GM12878 (cell line): ENCODE results near the gene PNMT. TPM values are rescaled to one million over a fixed set of nuclear protein-coding genes. Genes with fewer than 3 reads are reported as not detected.

Experiments
- ATAC-seq: fragments of 200-7000 bp; cut with Tn5 transposase; 3 replicates; pipeline ENCODE4 v1.9.1; 2020; ENCODE audit warnings: mild to moderate bottlenecking, moderate library complexity
- BruUV-seq: library from RNA; stranded (reverse); fragments of 400-500 nt; replicated peaks from 2 replicates; lab custom pipeline; 2021; lab: Mats Ljungman, UMichigan
- CTCF ChIA-PET: fragments of 300-600 bp; sonication (Branson Sonifier 250); formaldehyde crosslinking; extraction: SDS; loops from one replicate; lab custom pipeline; 2021; ENCODE audit warnings: inconsistent platforms; lab: Yijun Ruan, JAX
- POLR2A ChIA-PET: fragments of 350-600 bp; formaldehyde crosslinking; extraction: SDS; loops from one replicate; lab custom pipeline; 2021; ENCODE audit warnings: inconsistent platforms; lab: Charles Lee
- RAD21 ChIA-PET: fragments of 300-600 bp; sonication (Branson Sonifier 250); formaldehyde crosslinking; loops from one replicate; lab custom pipeline; 2023; ENCODE audit warnings: antibody characterized with exemption; ENCODE audit not compliant: unreplicated experiment; lab: Charles Lee
- SMC1A ChIA-PET: fragments of 300-600 bp; sonication (Branson Sonifier 250); formaldehyde crosslinking; loops from one replicate; lab custom pipeline; 2023; ENCODE audit not compliant: unreplicated experiment, uncharacterized antibody; lab: Charles Lee
- DNase-seq: peaks from one replicate; pipeline ENCODE4 v3.0.0-alpha.2; 2011; ENCODE audit warnings: low read depth, low spot score
- FAIRE-seq: peaks from 3 replicates; lab custom pipeline; 2011; peaks lifted over from hg19 to GRCh38; lab: Jason Lieb, UNC
- H2AFZ ChIP-seq: 2 replicates; pipeline ENCODE4 v1.6.0; 2011; ENCODE audit warnings: low read depth, low read length, control low read depth; ENCODE audit not compliant: control insufficient read depth
- H3K27ac ChIP-seq: 2 replicates; pipeline ENCODE4 v1.5.1; 2011; ENCODE audit warnings: control low read depth; ENCODE audit not compliant: control insufficient read depth, insufficient read depth
- H3K27me3 ChIP-seq, 2 experiments: replicated peaks in 1 of 2; 2 replicates each; pipeline versions ENCODE4 v1.6.0 to v1.6.1; 2011; ENCODE audit warnings: low read length in 1 of 2; ENCODE audit not compliant: control insufficient read depth in 2 of 2, insufficient read depth in 2 of 2
- H3K36me3 ChIP-seq, 2 experiments: 2 replicates each; pipeline ENCODE4 v1.5.1; 2011; ENCODE audit warnings: low read length in 1 of 2; ENCODE audit not compliant: control insufficient read depth in 2 of 2, insufficient read depth in 2 of 2
- H3K4me1 ChIP-seq: 2 replicates; pipeline ENCODE4 v1.6.1; 2011; ENCODE audit warnings: mild to moderate bottlenecking, low read length, moderate library complexity, mixed read lengths; ENCODE audit not compliant: control insufficient read depth, insufficient read depth
- H3K4me2 ChIP-seq: 2 replicates; pipeline ENCODE4 v1.6.0; 2011; ENCODE audit warnings: control low read depth; ENCODE audit not compliant: control insufficient read depth, insufficient read depth
- H3K4me3 ChIP-seq: fragments of 200-600 bp; sonication (generic); 2 replicates; pipeline ENCODE4 v1.5.1; 2016
- H3K79me2 ChIP-seq: 2 replicates; pipeline ENCODE4 v1.6.0; 2011; ENCODE audit warnings: low read length; ENCODE audit not compliant: control insufficient read depth, insufficient read depth
- H3K9ac ChIP-seq: 2 replicates; pipeline ENCODE4 v1.8.0; 2011; ENCODE audit warnings: low read length, control low read depth, mixed read lengths; ENCODE audit not compliant: control insufficient read depth, insufficient read depth
- H3K9me3 ChIP-seq: replicated peaks from 3 replicates; pipeline ENCODE4 v1.5.1; 2011; ENCODE audit warnings: mild to moderate bottlenecking, low read length; ENCODE audit not compliant: control insufficient read depth, insufficient read depth
- H4K20me1 ChIP-seq: 2 replicates; pipeline ENCODE4 v1.6.0; 2011; ENCODE audit not compliant: control insufficient read depth, insufficient read depth
- EGR1 ChIP-seq, 2 experiments: IDR thresholded peaks; 1 replicate in 1 of 2; 2 replicates in 1 of 2; pipeline ENCODE4 v1.6.1; 2011 to 2012; ENCODE audit warnings: low read depth in 2 of 2, low read length in 2 of 2, borderline replicate concordance in 1 of 2, mild to moderate bottlenecking in 1 of 2, moderate library complexity in 1 of 2
- MTA2 ChIP-seq: fragments of 450-650 bp; IDR thresholded peaks from 2 replicates; pipeline ENCODE4 v1.6.1; 2016; ENCODE audit warnings: low read depth, mild to moderate bottlenecking, moderate library complexity
- NKRF ChIP-seq: fragments of 450-650 bp; conservative IDR thresholded peaks from 2 replicates; pipeline ENCODE4 v1.6.1; 2017; ENCODE audit warnings: mild to moderate bottlenecking, moderate library complexity
- POLR2A ChIP-seq: IDR thresholded peaks from 2 replicates; pipeline ENCODE4 v1.6.1; 2011; ENCODE audit warnings: low read depth, mild to moderate bottlenecking, low read length
- SUZ12 ChIP-seq: fragments of 200-600 bp; sonication (generic); IDR thresholded peaks from one replicate; pipeline ENCODE4 v1.6.1; 2018; ENCODE audit warnings: antibody characterized with exemption, mild to moderate bottlenecking; ENCODE audit not compliant: unreplicated experiment
- WGBS: methylation state at CpG from one replicate; pipeline ENCODE4 v1.1.6; 2016; ENCODE audit warnings: low lambda C conversion rate; ENCODE audit not compliant: insufficient replicate concordance, insufficient coverage; ENCODE audit errors: missing lambda C conversion rate; 5-methylcytosine and 5-hydroxymethylcytosine counted together
- in situ Hi-C: fragments of 300-500 bp; cut with MboI; formaldehyde crosslinking; loops from 9 replicates; pipeline ENCODE4 v1.14.3; 2018; ENCODE audit warnings: mixed read lengths
- intact Hi-C: fragments of 100-400 bp; cut with micrococcal nuclease; formaldehyde crosslinking; loops from one replicate; pipeline ENCODE4 v1.14.2; 2022; ENCODE audit not compliant: unreplicated experiment
- polyA plus RNA-seq, 11 experiments: library from polyadenylated mRNA; depleted of rRNA in 4 of 11; unstranded in 6 of 11; stranded (reverse) in 5 of 11; fragments of >200 nt; fragmentation: Nextera tagmentation in 4 of 11; fragmentation: Illumina TruSeq in 1 of 11; extraction: Ambion mirVana in 4 of 11; extraction: Trizol in 1 of 11; gene quantifications; 1 replicate in 1 of 11; 2 replicates in 10 of 11; pipeline versions ENCODE4 v1.2.1 to v1.2.3, GENCODE V29; 2011 to 2016; ENCODE audit warnings: inconsistent platforms in 2 of 11, missing spikeins in 2 of 11, low read depth in 1 of 11
- total RNA-seq, 4 experiments: library from RNA; depleted of rRNA in 3 of 4; stranded (reverse); fragments of >200 nt in 3 of 4; fragmentation: Illumina TruSeq in 1 of 4; extraction: Trizol in 1 of 4; gene quantifications; 2 replicates each; pipeline versions ENCODE4 v1.2.1 to v1.2.3, GENCODE V29; 2013 to 2021

PNMT gene
- total and polyA plus RNA-seq, 10 of the 15 experiments (the other 5 are each of a cell fraction or from before 2014, with no cell fraction given), result not detected

- FAIRE-seq, result no peak
- no peaks in the 10 kb centered on the region for H3K79me2 ChIP-seq
- intact Hi-C loops, result no loop called here
- H3K4me1 ChIP-seq, result peaks cover 11% of the 10 kb centered on the region
- in situ Hi-C loops, result no loop called here
- ChIA-PET CTCF (no interaction called here), RAD21 (no interaction called here), POLR2A (no interaction called here), SMC1A (no interaction called here)
- H3K9me3 ChIP-seq, result no peaks in the 10 kb centered on the region
- H3K9ac ChIP-seq, result no peak within 1 kb of the TSS
- ATAC-seq, result no peak
- DNase-seq, result no peak
- H3K27me3 ChIP-seq, result peaks cover 0 to 7% of the 10 kb centered on the region in 2 experiments; a peak in 2 of 4 replicates
- H3K27ac ChIP-seq, result no peak within 1 kb of the TSS
- TF ChIP-seq NKRF, result no peak
- WGBS, result 31% methylated on average over 14 of the region's 20 CpGs
- H3K4me3 ChIP-seq, result no peak within 1 kb of the TSS
- no TSS peak for BruUV-seq
- H4K20me1 ChIP-seq, result no peaks in the 10 kb centered on the region
- no peak within 1 kb of the TSS for H3K4me2 ChIP-seq
- H2AFZ ChIP-seq, result no peak within 1 kb of the TSS
- H3K36me3 ChIP-seq, result no peaks in the 10 kb centered on the region
Observed at GRCh38 chr17:39699818-39700147, 31.5 kb downstream of the PNMT start, which contains the start of gene ERBB2. ERBB2 (plus strand) TSS chr17:39700064; CDS start chr17:39700239, 175 bp downstream.

GRCh38 chr17:39700148-39700987 is 32.1 kb downstream of the PNMT start:
- Histone ChIP-seq H3K4me2 (no peak overlapping the region), H4K20me1 (no peaks in the 10 kb centered on the region), H3K79me2 (no peaks in the 10 kb centered on the region), H3K36me3 (no peaks in the 10 kb centered on the region), H3K4me3 (no peak overlapping the region), H3K27ac (no peak overlapping the region), H3K9me3 (no peaks in the 10 kb centered on the region), H3K4me1 (peaks cover 11% of the 10 kb centered on the region), H3K27me3 (peaks cover 0 to 7% of the 10 kb centered on the region in 2 experiments; a peak in 2 of 4 replicates), H2AFZ (no peak overlapping the region), H3K9ac (no peak overlapping the region)
- DNase-seq, result no peak
- RAD21 ChIA-PET, result no interaction called here
- TF ChIP-seq POLR2A, result no peak
- no peak for TF ChIP-seq EGR1 (IDR thresholded peaks at IDR 0.05; ENCODE audit: borderline replicate concordance in 1 of 2, low read depth in 2 of 2, low read length in 2 of 2)
- TF ChIP-seq SUZ12, result peak; percentile 59
- TF ChIP-seq MTA2, result no peak
- SMC1A ChIA-PET, result no interaction called here
- intact Hi-C loops, result no loop called here
- no peak for FAIRE-seq
- BruUV-seq, result no TSS peak
- POLR2A ChIA-PET, result no interaction called here
- CTCF ChIA-PET, result interaction anchor here (1.9 to 3.3 kb wide), 2 partner anchors 29 to 46 kb away, joined by 4 to 11 read pairs; no protein-coding TSS in a partner anchor
- 35% methylated on average over 49 of the region's 57 CpGs for WGBS
- no peak for ATAC-seq
- in situ Hi-C loops, result no loop called here
